ENCODE measurements around the gene ARX. TPM values are rescaled to one million over a fixed set of nuclear protein-coding genes. Genes with fewer than 3 reads are reported as not detected.

Gene ARX
- not detected for polyA plus RNA-seq

GRCh38 chrX:25015486-25016360, at the start of gene ARX:
TSS of gene ARX (minus strand) at chrX:25015965. CDS start at chrX:25015737, 228 bp downstream.
- Mint-ChIP-seq H3K9me3 (peaks cover 0 to 4% (median 0%) of the 10 kb centered on the region in 6 donors), H3K27ac (no peak within 1 kb of the TSS), H3K36me3 (no peaks in the 10 kb centered on the region), H3K4me1 (peaks cover 20 to 22% of the 10 kb centered on the region in 2 donors), H3K4me3 (peak within 1 kb of the TSS in 4 of 5 donors; percentile 21 to 58 (median 46)), H3K27me3 (ENCODE audit: low read depth in 3 of 3) (peaks cover 14 to 52% (median 15%) of the 10 kb centered on the region in 3 donors)
- DNase-seq = peak in 1 of 3 donors; percentile 26

GRCh38 chrX:25059273-25059672, 43.5 kb upstream of the ARX start:
- Mint-ChIP-seq H3K36me3 (no peaks in the 10 kb centered on the region), H3K9me3 (peaks cover 0 to 5% (median under 1%) of the 10 kb centered on the region in 6 donors), H3K27me3 (ENCODE audit: low read depth in 3 of 3) (peaks cover 2 to 4% (median 3%) of the 10 kb centered on the region in 3 donors), H3K4me3 (no peak overlapping the region), H3K27ac (no peak overlapping the region), H3K4me1 (no peaks in the 10 kb centered on the region)
- no peak for DNase-seq

GRCh38 chrX:25052798-25053534, 37.2 kb upstream of the ARX start:
- peaks cover 9 to 11% of the 10 kb centered on the region in 2 donors for H3K4me1 Mint-ChIP-seq
- H3K27ac Mint-ChIP-seq = no peak overlapping the region
- H3K4me3 Mint-ChIP-seq = no peak overlapping the region
- peaks cover 0 to 3% (median 3%) of the 10 kb centered on the region in 3 donors for H3K27me3 Mint-ChIP-seq (ENCODE audit: low read depth in 3 of 3)
- no peak for DNase-seq
- H3K9me3 Mint-ChIP-seq = peaks cover 0 to 5% (median 2%) of the 10 kb centered on the region in 6 donors
- H3K36me3 Mint-ChIP-seq = no peaks in the 10 kb centered on the region

GRCh38 chrX:25049971-25050370, 34.2 kb upstream of the ARX start:
- H3K9me3 Mint-ChIP-seq = peaks cover 0 to 6% (median 0%) of the 10 kb centered on the region in 6 donors
- no peak for DNase-seq
- peaks cover 0 to 4% (median 2%) of the 10 kb centered on the region in 3 donors for H3K27me3 Mint-ChIP-seq (ENCODE audit: low read depth in 3 of 3)
- peaks cover 9 to 11% of the 10 kb centered on the region in 2 donors for H3K4me1 Mint-ChIP-seq
- no peak overlapping the region for H3K27ac Mint-ChIP-seq
- no peaks in the 10 kb centered on the region for H3K36me3 Mint-ChIP-seq
- H3K4me3 Mint-ChIP-seq = no peak overlapping the region

GRCh38 chrX:25049357-25049756, 33.6 kb upstream of the ARX start:
- H3K27ac Mint-ChIP-seq = no peak overlapping the region
- peaks cover 9 to 11% of the 10 kb centered on the region in 2 donors for H3K4me1 Mint-ChIP-seq
- H3K9me3 Mint-ChIP-seq = peaks cover 0 to 6% (median 0%) of the 10 kb centered on the region in 6 donors
- no peaks in the 10 kb centered on the region for H3K36me3 Mint-ChIP-seq
- peaks cover 0 to 4% (median 2%) of the 10 kb centered on the region in 3 donors for H3K27me3 Mint-ChIP-seq (ENCODE audit: low read depth in 3 of 3)
- no peak overlapping the region for H3K4me3 Mint-ChIP-seq
- no peak for DNase-seq

GRCh38 chrX:25048178-25048577, 32.4 kb upstream of the ARX start:
- DNase-seq = no peak
- Mint-ChIP-seq H3K9me3 (peaks cover 0 to 2% (median 0%) of the 10 kb centered on the region in 6 donors), H3K4me3 (no peak overlapping the region), H3K27ac (no peak overlapping the region), H3K4me1 (peaks cover 9 to 11% of the 10 kb centered on the region in 2 donors), H3K36me3 (no peaks in the 10 kb centered on the region), H3K27me3 (ENCODE audit: low read depth in 3 of 3) (peaks cover 0 to 6% (median 2%) of the 10 kb centered on the region in 3 donors)

- Mint-ChIP-seq H3K27me3 (ENCODE audit: low read depth in 3 of 3) (peaks cover 0 to 7% (median 2%) of the 10 kb centered on the region in 3 donors), H3K4me1 (no peaks in the 10 kb centered on the region), H3K27ac (no peak overlapping the region), H3K36me3 (no peaks in the 10 kb centered on the region), H3K9me3 (peaks cover 0 to 2% (median 0%) of the 10 kb centered on the region in 6 donors), H3K4me3 (no peak overlapping the region)
- no peak for DNase-seq
These were observed 27.4 kb upstream of the ARX start for GRCh38 chrX:25043192-25043591.

GRCh38 chrX:25039036-25039435, 23.3 kb upstream of the ARX start:
- no peaks in the 10 kb centered on the region for H3K9me3 Mint-ChIP-seq
- no peaks in the 10 kb centered on the region for H3K36me3 Mint-ChIP-seq
- H3K27ac Mint-ChIP-seq = no peak overlapping the region

GRCh38 chrX:25034889-25035288, 19.1 kb upstream of the ARX start:
- H3K4me1 Mint-ChIP-seq = no peaks in the 10 kb centered on the region
- H3K27ac Mint-ChIP-seq = no peak overlapping the region
- H3K4me3 Mint-ChIP-seq = no peak overlapping the region
- H3K36me3 Mint-ChIP-seq = no peaks in the 10 kb centered on the region
- DNase-seq = no peak
- peaks cover 1 to 3% (median 2%) of the 10 kb centered on the region in 3 donors for H3K27me3 Mint-ChIP-seq (ENCODE audit: low read depth in 3 of 3)
- H3K9me3 Mint-ChIP-seq = no peaks in the 10 kb centered on the region

More at GRCh38 chrX:25039036-25039435, 23.3 kb upstream of the ARX start:
- Mint-ChIP-seq H3K4me1 (no peaks in the 10 kb centered on the region), H3K4me3 (no peak overlapping the region), H3K27me3 (ENCODE audit: low read depth in 3 of 3) (peaks cover 0 to 3% (median 0%) of the 10 kb centered on the region in 3 donors)
- DNase-seq = no peak

- Mint-ChIP-seq H3K4me3 (no peak overlapping the region), H3K9me3 (no peaks in the 10 kb centered on the region), H3K4me1 (no peaks in the 10 kb centered on the region), H3K27ac (no peak overlapping the region), H3K36me3 (no peaks in the 10 kb centered on the region), H3K27me3 (ENCODE audit: low read depth in 3 of 3) (peaks cover 3 to 9% (median 4%) of the 10 kb centered on the region in 3 donors)
- DNase-seq = no peak
These were observed 13.6 kb upstream of the ARX start for GRCh38 chrX:25029288-25029825.

- H3K4me1 Mint-ChIP-seq = no peaks in the 10 kb centered on the region
- no peaks in the 10 kb centered on the region for H3K9me3 Mint-ChIP-seq
- no peaks in the 10 kb centered on the region for H3K36me3 Mint-ChIP-seq
- H3K27me3 Mint-ChIP-seq (ENCODE audit: low read depth in 3 of 3) = peaks cover 3 to 15% (median 7%) of the 10 kb centered on the region in 3 donors
- H3K4me3 Mint-ChIP-seq = no peak overlapping the region
- no peak overlapping the region for H3K27ac Mint-ChIP-seq
- DNase-seq = no peak
These were observed 13.0 kb upstream of the ARX start for GRCh38 chrX:25028726-25029125.

GRCh38 chrX:25026576-25026975, 10.8 kb upstream of the ARX start:
- Mint-ChIP-seq H3K27me3 (ENCODE audit: low read depth in 3 of 3) (peaks cover 2 to 33% (median 13%) of the 10 kb centered on the region in 3 donors), H3K9me3 (no peaks in the 10 kb centered on the region), H3K36me3 (no peaks in the 10 kb centered on the region), H3K27ac (no peak overlapping the region), H3K4me3 (no peak overlapping the region), H3K4me1 (peaks cover 9 to 11% of the 10 kb centered on the region in 2 donors)
- DNase-seq = no peak

- DNase-seq = no peak
- H3K27me3 Mint-ChIP-seq (ENCODE audit: low read depth in 3 of 3) = peaks cover 3 to 36% (median 17%) of the 10 kb centered on the region in 3 donors
- H3K36me3 Mint-ChIP-seq = no peaks in the 10 kb centered on the region
- H3K4me3 Mint-ChIP-seq = no peak overlapping the region
- H3K27ac Mint-ChIP-seq = no peak overlapping the region
- peaks cover 15 to 17% of the 10 kb centered on the region in 2 donors for H3K4me1 Mint-ChIP-seq
- H3K9me3 Mint-ChIP-seq = no peaks in the 10 kb centered on the region
These were observed 9.8 kb upstream of the ARX start for GRCh38 chrX:25025615-25026014.

All from immature natural killer cell (primary cell).